Endothelial cell of umbilical vein (primary cell): Measurements from ENCODE around the gene MEOX1. TPM values are rescaled to one million over a fixed set of nuclear protein-coding genes. Genes with fewer than 3 reads are reported as not detected.

ENCODE experiments used
- BruUV-seq: library from RNA; stranded (reverse); fragments of 400-500 nt; replicated peaks from 2 replicates; lab custom pipeline; 2021; lab: Mats Ljungman, UMichigan
- CTCF ChIA-PET: fragments of 300-600, 350-600 bp; sonication (Branson Sonifier 250); formaldehyde crosslinking; loops from one replicate; lab custom pipeline; 2021; ENCODE audit warnings: antibody characterized with exemption, inconsistent platforms; lab: Charles Lee
- POLR2A ChIA-PET: fragments of 300-600, 350-600 bp; sonication (Branson Sonifier 250); formaldehyde crosslinking; loops from one replicate; lab custom pipeline; 2021; ENCODE audit warnings: antibody characterized with exemption, inconsistent platforms; lab: Charles Lee
- DNase-seq: peaks from one replicate; pipeline ENCODE4 v3.0.0-alpha.2; 2011; ENCODE audit warnings: low read depth, low spot score
- FAIRE-seq: peaks from 2 replicates; lab custom pipeline; 2011; peaks lifted over from hg19 to GRCh38; lab: Jason Lieb, UNC
- H2AFZ ChIP-seq: 2 replicates; pipeline ENCODE4 v1.6.0; 2012; ENCODE audit warnings: low read depth, low read length, control low read depth, inconsistent platforms
- H3K27ac ChIP-seq: 2 replicates; pipeline ENCODE4 v1.5.1; 2011; ENCODE audit warnings: low read depth, mild to moderate bottlenecking, control low read depth, low read length, moderate library complexity; ENCODE audit not compliant: insufficient read depth
- H3K27me3 ChIP-seq, 2 experiments: 2 replicates each; pipeline versions ENCODE4 v1.6.0 to v1.6.1; 2011; ENCODE audit warnings: low read length in 2 of 2, mixed read lengths in 1 of 2; ENCODE audit not compliant: control insufficient read depth in 2 of 2, insufficient read depth in 2 of 2
- H3K36me3 ChIP-seq, 2 experiments: 2 replicates in 1 of 2; 3 replicates in 1 of 2; pipeline ENCODE4 v1.5.1; 2011; ENCODE audit warnings: low read length in 2 of 2, mild to moderate bottlenecking in 1 of 2, moderate library complexity in 1 of 2; ENCODE audit not compliant: control insufficient read depth in 2 of 2, insufficient read depth in 2 of 2; ENCODE audit errors: extremely low read depth in 1 of 2
- H3K4me1 ChIP-seq: 3 replicates; pipeline ENCODE4 v1.5.1; 2011; ENCODE audit warnings: mild to moderate bottlenecking, low read length; ENCODE audit not compliant: control insufficient read depth, insufficient read depth; ENCODE audit errors: extremely low read depth
- H3K4me2 ChIP-seq: 2 replicates; pipeline ENCODE4 v1.6.1; 2011; ENCODE audit warnings: low read length, control low read depth, mixed read lengths; ENCODE audit not compliant: insufficient read depth
- H3K4me3 ChIP-seq, 3 experiments: fragments of 200-600 bp in 1 of 3; sonication (generic), shearing (Covaris generic) in 1 of 3; replicated peaks in 1 of 3; 2 replicates each; pipeline ENCODE4 v1.5.1; 2011 to 2016; ENCODE audit warnings: control low read depth in 3 of 3, low read length in 3 of 3, mild to moderate bottlenecking in 2 of 3, inconsistent platforms in 1 of 3, low read depth in 1 of 3, moderate library complexity in 1 of 3; ENCODE audit not compliant: insufficient read depth in 1 of 3
- H3K79me2 ChIP-seq: 2 replicates; pipeline ENCODE4 v1.6.0; 2012; ENCODE audit warnings: low read length, inconsistent platforms; ENCODE audit not compliant: control insufficient read depth, insufficient read depth
- H3K9ac ChIP-seq: replicated peaks from 2 replicates; pipeline ENCODE3; 2011; ENCODE audit warnings: low read length, control low read depth; ENCODE audit not compliant: insufficient read depth; ENCODE audit errors: extremely low read depth
- H3K9me1 ChIP-seq: replicated peaks from 3 replicates; pipeline ENCODE4 v1.6.0; 2011; ENCODE audit warnings: mild to moderate bottlenecking, low read length; ENCODE audit not compliant: control insufficient read depth, insufficient read depth; ENCODE audit errors: extremely low read depth
- H3K9me3 ChIP-seq: replicated peaks from 2 replicates; pipeline ENCODE4 v1.5.1; 2012; ENCODE audit warnings: low read length, inconsistent platforms; ENCODE audit not compliant: control insufficient read depth, insufficient read depth
- H4K20me1 ChIP-seq: replicated peaks from 2 replicates; pipeline ENCODE3; 2011; ENCODE audit warnings: mild to moderate bottlenecking, low read length; ENCODE audit not compliant: control insufficient read depth, insufficient read depth; ENCODE audit errors: extremely low read depth
- EZH2 ChIP-seq: IDR thresholded peaks from 2 replicates; pipeline ENCODE4 v1.6.1; 2012; ENCODE audit warnings: borderline replicate concordance, low read depth, mild to moderate bottlenecking, moderate library complexity, low read length, inconsistent platforms; ENCODE audit not compliant: severe bottlenecking
- FOS ChIP-seq: IDR thresholded peaks from 2 replicates; pipeline ENCODE4 v1.6.1; 2011; ENCODE audit warnings: mild to moderate bottlenecking, low read length, moderate library complexity, borderline replicate concordance; ENCODE audit not compliant: insufficient read depth
- GATA2 ChIP-seq: IDR thresholded peaks from 2 replicates; pipeline ENCODE4 v1.7.0; 2011; ENCODE audit warnings: low read depth, mild to moderate bottlenecking, moderate library complexity, mixed read lengths, low read length; ENCODE audit not compliant: insufficient read length, insufficient read depth
- JUN ChIP-seq: IDR thresholded peaks from 2 replicates; pipeline ENCODE4 v1.6.1; 2011; ENCODE audit warnings: borderline replicate concordance, low read depth; ENCODE audit not compliant: insufficient read length, insufficient read depth
- MYC ChIP-seq: IDR thresholded peaks from one replicate; pipeline ENCODE4 v1.6.1; 2011; ENCODE audit warnings: mild to moderate bottlenecking, low read depth, low read length
- POLR2A ChIP-seq: IDR thresholded peaks from 2 replicates; pipeline ENCODE4 v1.6.1; 2012; ENCODE audit warnings: low read depth, mild to moderate bottlenecking, control low read depth, low read length
- POLR2AphosphoS5 ChIP-seq: IDR thresholded peaks from 2 replicates; pipeline ENCODE4 v1.6.1; 2012; ENCODE audit warnings: low read depth, mild to moderate bottlenecking, control low read depth, low read length, moderate library complexity; ENCODE audit not compliant: insufficient read depth
- dilution Hi-C: fragments of 300-500 bp; cut with MboI; formaldehyde crosslinking; loops from one replicate; pipeline ENCODE4 v1.15.0; 2019; ENCODE audit warnings: low sequenced_read_pairs; ENCODE audit not compliant: extremely low pct_ligation_motif_present
- intact Hi-C: fragments of 100-400 bp; cut with micrococcal nuclease; formaldehyde crosslinking; loops from one replicate; pipeline ENCODE4 v1.10.0; 2022
- polyA plus RNA-seq, 4 experiments: library from polyadenylated mRNA; depleted of rRNA in 3 of 4; stranded (reverse) in 3 of 4; unstranded in 1 of 4; fragments of >200 nt; gene quantifications; 2 replicates each; pipeline versions ENCODE4 v1.2.1 to v1.2.3, GENCODE V29; 2011 to 2012; ENCODE audit warnings: missing spikeins in 1 of 4
- total RNA-seq: library from RNA; stranded (reverse); gene quantifications from 2 replicates; pipeline ENCODE4 v1.2.3, GENCODE V29; 2021
- TF ChIP-seq, protein P1 (sequence below), 2 donors: IDR thresholded peaks; 1 replicate in 1 of 2; 2 replicates in 1 of 2; pipeline ENCODE4 v1.5.1; 2011; ENCODE audit warnings: low read length in 2 of 2, mild to moderate bottlenecking in 2 of 2, moderate library complexity in 2 of 2, control low read depth in 1 of 2, inconsistent platforms in 1 of 2, low read depth in 1 of 2; ENCODE audit not compliant: insufficient read depth in 1 of 2; ENCODE audit errors: extremely low read depth in 1 of 2
- TF ChIP-seq, protein P2 (sequence below): IDR thresholded peaks from 2 replicates; pipeline ENCODE4 v1.6.1; 2011; ENCODE audit not compliant: insufficient read depth, insufficient read length

MEOX1 gene
- total and polyA plus RNA-seq, 2 donors (not counting 3 experiments of a cell fraction or from before 2014, with no cell fraction given) = 0.06 TPM; not detected in 1

DNA sequence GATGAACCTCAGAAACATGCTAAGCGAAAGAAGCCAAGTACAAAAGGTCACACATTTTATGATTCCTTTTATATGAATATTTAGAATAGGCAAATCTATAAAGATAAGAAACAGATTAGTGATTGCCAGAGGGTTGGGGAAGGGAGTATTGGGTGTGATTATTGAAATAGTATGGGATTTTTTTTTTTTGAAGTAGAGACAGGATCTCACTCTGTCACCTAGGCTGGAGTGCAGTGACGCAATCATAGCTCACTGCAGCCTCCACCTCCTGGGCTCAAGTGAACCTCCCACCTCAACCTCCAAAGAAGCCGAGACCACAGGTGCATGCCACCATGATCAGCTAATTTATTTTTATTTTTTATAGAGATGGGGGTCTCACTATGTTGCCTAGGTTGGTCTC, 35.7 kb downstream of the MEOX1 start:
- intact Hi-C loops = no loop called here
- dilution Hi-C loops = no loop called here

DNA sequence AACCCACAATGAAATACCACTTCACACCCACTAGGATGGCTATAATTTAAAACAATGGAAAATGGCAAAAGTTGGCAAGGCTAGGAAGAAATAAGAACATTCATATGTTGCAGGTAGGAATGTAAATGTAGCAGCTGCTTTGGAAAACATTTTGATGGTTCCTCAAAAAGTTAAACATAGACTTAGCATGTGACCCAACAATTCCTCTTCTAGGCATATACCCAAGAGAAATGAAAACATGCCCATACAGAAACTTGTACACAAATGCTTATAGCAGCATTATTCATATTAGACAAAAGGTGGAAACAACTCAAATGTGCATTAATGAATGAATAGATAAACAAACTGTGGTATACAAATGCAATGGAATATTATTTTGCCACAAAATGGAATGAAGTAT, 36.1 kb downstream of the MEOX1 start:
- Histone ChIP-seq H3K4me3 (no peak overlapping the region), H3K79me2 (no peaks in the 10 kb centered on the region), H3K27me3 (peaks cover 0 to 15% of the 10 kb centered on the region in 2 experiments), H3K4me1 (no peaks in the 10 kb centered on the region), H3K36me3 (no peaks in the 10 kb centered on the region), H3K4me2 (no peak overlapping the region), H3K9me3 (no peaks in the 10 kb centered on the region), H3K27ac (no peak overlapping the region), H2AFZ (no peak overlapping the region), H4K20me1 (no peaks in the 10 kb centered on the region), H3K9me1 (no peaks in the 10 kb centered on the region), H3K9ac (no peak overlapping the region)
- BruUV-seq = no TSS peak
- ChIA-PET POLR2A (no interaction called here), CTCF (interaction anchor here (0.8 to 1.2 kb wide), 2 partner anchors 9 to 11 kb away, joined by 3 read pairs; no protein-coding TSS in a partner anchor)
- FAIRE-seq (no peak), DNase-seq (no peak)
- dilution Hi-C loops (no loop called here), intact Hi-C loops (no loop called here)
- no peak for TF ChIP-seq JUN
- TF ChIP-seq MYC = no peak
- no peak for TF ChIP-seq POLR2AphosphoS5
- TF ChIP-seq, protein P1, sequence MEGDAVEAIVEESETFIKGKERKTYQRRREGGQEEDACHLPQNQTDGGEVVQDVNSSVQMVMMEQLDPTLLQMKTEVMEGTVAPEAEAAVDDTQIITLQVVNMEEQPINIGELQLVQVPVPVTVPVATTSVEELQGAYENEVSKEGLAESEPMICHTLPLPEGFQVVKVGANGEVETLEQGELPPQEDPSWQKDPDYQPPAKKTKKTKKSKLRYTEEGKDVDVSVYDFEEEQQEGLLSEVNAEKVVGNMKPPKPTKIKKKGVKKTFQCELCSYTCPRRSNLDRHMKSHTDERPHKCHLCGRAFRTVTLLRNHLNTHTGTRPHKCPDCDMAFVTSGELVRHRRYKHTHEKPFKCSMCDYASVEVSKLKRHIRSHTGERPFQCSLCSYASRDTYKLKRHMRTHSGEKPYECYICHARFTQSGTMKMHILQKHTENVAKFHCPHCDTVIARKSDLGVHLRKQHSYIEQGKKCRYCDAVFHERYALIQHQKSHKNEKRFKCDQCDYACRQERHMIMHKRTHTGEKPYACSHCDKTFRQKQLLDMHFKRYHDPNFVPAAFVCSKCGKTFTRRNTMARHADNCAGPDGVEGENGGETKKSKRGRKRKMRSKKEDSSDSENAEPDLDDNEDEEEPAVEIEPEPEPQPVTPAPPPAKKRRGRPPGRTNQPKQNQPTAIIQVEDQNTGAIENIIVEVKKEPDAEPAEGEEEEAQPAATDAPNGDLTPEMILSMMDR (IDR thresholded peaks at IDR 0.05; ENCODE audit: extremely low read depth in 1 of 2, insufficient read depth in 1 of 2, low read depth in 1 of 2, low read length in 2 of 2) = no peak
- TF ChIP-seq, protein P2, sequence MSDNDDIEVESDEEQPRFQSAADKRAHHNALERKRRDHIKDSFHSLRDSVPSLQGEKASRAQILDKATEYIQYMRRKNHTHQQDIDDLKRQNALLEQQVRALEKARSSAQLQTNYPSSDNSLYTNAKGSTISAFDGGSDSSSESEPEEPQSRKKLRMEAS = no peak
- TF ChIP-seq POLR2A = no peak
- TF ChIP-seq GATA2 = no peak
- no peak for TF ChIP-seq EZH2
- no peak for TF ChIP-seq FOS

More for the DNA sequence above, 35.7 kb downstream of the MEOX1 start:
- no TSS peak for BruUV-seq
- ChIA-PET POLR2A (no interaction called here), CTCF (interaction anchor here (1.2 to 1.4 kb wide), 2 partner anchors 9 to 48 kb away, joined by 3 to 5 read pairs; no protein-coding TSS in a partner anchor)
- no peak overlapping the region for H3K9ac ChIP-seq
- no peak overlapping the region for H3K27ac ChIP-seq
- no peaks in the 10 kb centered on the region for H3K9me3 ChIP-seq
- H3K4me2 ChIP-seq = no peak overlapping the region
- H3K36me3 ChIP-seq = no peaks in the 10 kb centered on the region
- H4K20me1 ChIP-seq = no peaks in the 10 kb centered on the region
- TF ChIP-seq, protein P2 = no peak
- TF ChIP-seq POLR2A = no peak
- TF ChIP-seq JUN = no peak
- no peak for TF ChIP-seq EZH2
- TF ChIP-seq POLR2AphosphoS5 = no peak
- no peak for TF ChIP-seq MYC
- no peak for TF ChIP-seq GATA2
- H3K9me1 ChIP-seq = no peaks in the 10 kb centered on the region
- no peak overlapping the region for H3K4me3 ChIP-seq
- H3K27me3 ChIP-seq = peaks cover 0 to 15% of the 10 kb centered on the region in 2 experiments
- no peak for FAIRE-seq
- no peaks in the 10 kb centered on the region for H3K79me2 ChIP-seq
- H2AFZ ChIP-seq = no peak overlapping the region
- no peaks in the 10 kb centered on the region for H3K4me1 ChIP-seq
- no peak for DNase-seq
